Thymus (tissue), 11 donors: ENCODE measurements around the gene SHROOM3. TPM values are rescaled to one million over a fixed set of nuclear protein-coding genes. Genes with fewer than 3 reads are reported as not detected.
"Not testable (repeated sequence)": the region's sequence is repeated elsewhere in the genome, so short reads cannot be mapped to it uniquely, and the experiment has no call there.

ENCODE experiments used
- DNase-seq, 9 donors: peaks; one replicate each; pipeline ENCODE4 v3.0.0-alpha.2; 2013; ENCODE audit warnings: low spot score in 9 of 9, low read depth in 6 of 9, missing footprints in 1 of 9
- H3K27ac ChIP-seq, 2 donors: one replicate each; pipeline ENCODE4 v1.5.1; 2013; ENCODE audit warnings: control low read depth in 1 of 2, low read depth in 1 of 2, low read length in 1 of 2, mild to moderate bottlenecking in 1 of 2, moderate library complexity in 1 of 2
- H3K27me3 ChIP-seq, 2 donors: one replicate each; pipeline ENCODE4 v1.5.1; 2013; ENCODE audit warnings: low read length in 1 of 2; ENCODE audit not compliant: control insufficient read depth in 2 of 2, insufficient read depth in 1 of 2
- H3K36me3 ChIP-seq, 2 donors: one replicate each; pipeline ENCODE4 v1.5.1; 2013; ENCODE audit warnings: low read length in 1 of 2, mild to moderate bottlenecking in 1 of 2, moderate library complexity in 1 of 2; ENCODE audit not compliant: control insufficient read depth in 2 of 2, insufficient read depth in 2 of 2
- H3K4me1 ChIP-seq, 2 donors: one replicate each; pipeline ENCODE4 v1.5.1; 2013; ENCODE audit warnings: low read length in 2 of 2; ENCODE audit not compliant: control insufficient read depth in 2 of 2, insufficient read depth in 2 of 2
- H3K4me3 ChIP-seq, 2 donors: one replicate each; pipeline ENCODE4 v1.5.1; 2013; ENCODE audit warnings: low read length in 2 of 2, control low read depth in 1 of 2, mild to moderate bottlenecking in 1 of 2
- H3K9me3 ChIP-seq, 2 donors: one replicate each; pipeline ENCODE4 v1.5.1; 2013; ENCODE audit warnings: low read length in 1 of 2, mild to moderate bottlenecking in 1 of 2; ENCODE audit not compliant: control insufficient read depth in 2 of 2, insufficient read depth in 1 of 2
- WGBS: extraction: QIAGEN DNeasy Blood & Tissue Kit; methylation state at CpG from one replicate; pipeline ENCODE4 v1.1.7; 2013; 5-methylcytosine and 5-hydroxymethylcytosine counted together
- polyA plus RNA-seq: library from polyadenylated mRNA; stranded (reverse); fragments of 200-250 nt; gene quantifications from one replicate; pipeline ENCODE4 v1.2.3, GENCODE V29; 2013
- total RNA-seq: library from RNA; stranded (reverse); fragments of 120-200 nt; gene quantifications from one replicate; pipeline ENCODE4 v1.2.4, GENCODE V29; 2013
- donor health status: healthy.

SHROOM3 gene
- total and polyA plus RNA-seq, 2 donors: 1.2 to 1.7 TPM

DNA sequence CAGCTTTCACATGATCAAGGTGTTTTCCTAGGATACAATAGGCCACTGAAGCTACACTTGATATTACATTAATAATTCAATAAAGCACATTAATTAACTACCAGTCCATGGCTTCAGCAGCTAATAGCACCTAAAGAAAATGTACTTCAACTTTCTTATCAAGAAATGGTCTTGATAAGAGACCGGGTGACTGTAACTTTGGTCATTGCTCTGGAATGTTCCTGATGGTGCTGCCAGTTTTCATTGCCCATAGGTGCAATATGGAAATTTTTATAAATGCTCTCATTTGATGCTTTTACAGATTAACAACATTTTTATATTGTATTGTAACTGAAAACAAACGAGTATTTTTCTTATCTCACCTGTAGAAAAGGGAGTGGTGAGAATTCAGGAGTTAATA, 165.4 kb downstream of the SHROOM3 start:
- Histone ChIP-seq H3K27me3 (no peaks in the 10 kb centered on the region), H3K27ac (no peak overlapping the region), H3K4me1 (no peaks in the 10 kb centered on the region), H3K4me3 (no peak overlapping the region), H3K36me3 (no peaks in the 10 kb centered on the region), H3K9me3 (no peaks in the 10 kb centered on the region)
- no peak for DNase-seq
- 81% methylated on average over 2 of the region's 2 CpGs for WGBS

- DNase-seq: no peak
- H3K36me3 ChIP-seq: no peaks in the 10 kb centered on the region
- H3K27ac ChIP-seq: no peak overlapping the region
- H3K9me3 ChIP-seq: no peaks in the 10 kb centered on the region
- H3K4me1 ChIP-seq: no peaks in the 10 kb centered on the region
- 33% methylated on average over 4 of the region's 4 CpGs for WGBS
- H3K27me3 ChIP-seq: no peaks in the 10 kb centered on the region
- no peak overlapping the region for H3K4me3 ChIP-seq
Observed at GRCh38 chr4:76601791-76602190, 166.8 kb downstream of the SHROOM3 start.

GRCh38 chr4:76605099-76605563, 170.1 kb downstream of the SHROOM3 start:
- DNase-seq: no peak
- no peak overlapping the region for H3K4me3 ChIP-seq
- WGBS: 97% methylated on average over 6 of the region's 6 CpGs
- no peak overlapping the region for H3K27ac ChIP-seq
- no peaks in the 10 kb centered on the region for H3K27me3 ChIP-seq
- H3K9me3 ChIP-seq: no peaks in the 10 kb centered on the region
- peaks cover 0 to 3% of the 10 kb centered on the region in 2 donors for H3K4me1 ChIP-seq
- H3K36me3 ChIP-seq: no peaks in the 10 kb centered on the region

- 100% methylated on average over 1 of the region's 1 CpG for WGBS
- DNase-seq: no peak
- H3K4me3 ChIP-seq: no peak overlapping the region
- no peaks in the 10 kb centered on the region for H3K27me3 ChIP-seq
- no peak overlapping the region for H3K27ac ChIP-seq
- H3K4me1 ChIP-seq: peaks cover 0 to 3% of the 10 kb centered on the region in 2 donors
- no peaks in the 10 kb centered on the region for H3K9me3 ChIP-seq
- H3K36me3 ChIP-seq: no peaks in the 10 kb centered on the region
Observed at GRCh38 chr4:76606645-76607265, 171.7 kb downstream of the SHROOM3 start.

DNA sequence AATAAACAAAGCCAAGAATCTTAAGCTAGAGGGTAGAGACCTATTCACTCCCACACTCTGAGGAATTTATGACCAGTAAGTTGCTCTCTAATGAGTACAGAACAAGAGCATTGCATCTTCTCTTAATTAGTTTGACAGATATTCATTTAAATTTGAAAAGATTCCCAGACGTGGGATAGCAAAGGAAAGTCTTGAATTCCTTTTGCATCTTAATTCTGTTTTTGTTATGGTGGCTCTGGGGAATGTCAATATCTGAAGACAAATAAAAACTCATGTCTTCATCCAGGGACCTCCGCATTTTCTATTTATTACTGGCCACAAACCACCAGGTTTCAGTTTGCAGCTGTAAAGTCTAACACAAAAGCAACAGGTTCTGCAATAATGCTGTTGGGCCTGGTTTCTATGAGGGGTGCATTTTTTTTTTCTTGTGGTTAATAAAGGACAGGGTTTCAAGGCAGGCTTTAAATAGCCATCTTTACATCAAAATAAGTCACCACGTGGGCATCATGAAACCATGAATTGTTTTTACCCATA, 172.3 kb downstream of the SHROOM3 start:
- Histone ChIP-seq H3K36me3 (no peaks in the 10 kb centered on the region), H3K4me3 (no peak overlapping the region), H3K9me3 (no peaks in the 10 kb centered on the region), H3K4me1 (peaks cover 0 to 3% of the 10 kb centered on the region in 2 donors), H3K27ac (no peak overlapping the region), H3K27me3 (no peaks in the 10 kb centered on the region)
- 48% methylated on average over 3 of the region's 3 CpGs for WGBS
- no peak for DNase-seq

DNA sequence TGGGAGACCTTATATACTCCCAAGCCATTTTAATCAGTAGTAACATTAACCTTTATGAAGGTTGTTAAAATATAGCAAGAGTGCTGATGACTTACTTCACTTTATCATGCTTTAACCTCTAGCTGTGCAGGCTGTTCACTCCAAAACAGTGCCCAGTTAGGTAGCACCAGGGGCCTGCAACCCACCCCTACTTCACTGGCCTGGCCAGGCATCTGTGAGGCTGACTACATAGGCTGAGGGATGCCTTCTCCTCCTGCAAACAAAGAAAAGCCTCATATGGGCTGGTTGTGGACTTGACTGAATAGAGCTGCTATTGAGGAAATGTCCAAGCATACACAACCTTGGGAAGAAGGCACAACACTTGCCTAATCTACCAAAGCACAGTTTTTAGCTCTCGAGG, 172.8 kb downstream of the SHROOM3 start:
- WGBS: 100% methylated on average over 1 of the region's 1 CpG
- H3K4me3 ChIP-seq: no peak overlapping the region
- H3K4me1 ChIP-seq: peaks cover 0 to 3% of the 10 kb centered on the region in 2 donors
- H3K36me3 ChIP-seq: no peaks in the 10 kb centered on the region
- H3K9me3 ChIP-seq: no peaks in the 10 kb centered on the region
- H3K27ac ChIP-seq: no peak overlapping the region
- DNase-seq: no peak
- H3K27me3 ChIP-seq: no peaks in the 10 kb centered on the region

- H3K36me3 ChIP-seq, DNase-seq, H3K27me3 ChIP-seq, H3K4me3 ChIP-seq, H3K9me3 ChIP-seq, H3K4me1 ChIP-seq, H3K27ac ChIP-seq: not testable (repeated sequence)
Observed at GRCh38 chr4:76608549-76608948, 173.5 kb downstream of the SHROOM3 start.

DNA sequence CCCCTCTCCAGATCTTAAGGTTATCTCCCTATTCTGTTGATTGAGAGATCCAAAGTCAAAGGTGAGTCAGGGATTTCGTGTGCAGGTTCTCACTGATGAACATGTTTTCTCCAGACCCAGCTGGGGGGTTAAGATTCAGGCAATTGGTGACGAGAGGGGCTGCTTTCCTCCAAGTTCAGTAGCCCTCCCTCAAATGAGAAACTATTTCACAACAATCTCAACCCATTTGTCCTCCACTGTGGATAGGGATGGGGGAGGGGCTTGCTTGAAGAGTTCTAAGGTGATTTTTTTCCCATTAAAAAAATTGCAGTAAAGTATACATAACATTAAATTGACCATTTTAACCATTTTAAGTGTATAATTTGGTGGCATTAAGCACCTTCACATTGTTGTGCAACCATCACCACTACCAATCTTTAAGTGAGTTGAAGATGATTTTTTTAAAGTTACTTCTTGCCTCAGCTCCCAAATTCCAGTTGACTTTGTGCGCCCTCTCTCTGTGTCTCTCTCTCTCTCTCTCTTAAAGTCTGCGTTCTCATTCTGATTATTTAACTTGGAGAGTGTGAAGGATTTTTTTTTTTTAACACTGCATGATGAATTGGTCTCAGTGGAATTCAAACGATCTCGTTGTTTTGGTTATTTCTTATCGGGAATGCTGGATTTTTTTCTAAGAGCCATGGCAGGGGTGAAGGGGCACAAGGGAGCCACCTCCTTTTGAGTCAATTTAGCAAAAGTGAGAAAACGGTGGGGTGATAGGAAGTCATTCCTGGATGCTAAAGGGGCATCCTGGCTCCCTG, 175.9 kb downstream of the SHROOM3 start:
- no peaks in the 10 kb centered on the region for H3K9me3 ChIP-seq
- peaks cover 0 to 3% of the 10 kb centered on the region in 2 donors for H3K4me1 ChIP-seq
- H3K4me3 ChIP-seq: no peak overlapping the region
- H3K36me3 ChIP-seq: no peaks in the 10 kb centered on the region
- no peaks in the 10 kb centered on the region for H3K27me3 ChIP-seq
- 81% methylated on average over 8 of the region's 8 CpGs for WGBS
- no peak for DNase-seq
- no peak overlapping the region for H3K27ac ChIP-seq

- WGBS: 95% methylated on average over 6 of the region's 6 CpGs
- Histone ChIP-seq H3K27me3 (no peaks in the 10 kb centered on the region), H3K4me3 (no peak overlapping the region), H3K9me3 (no peaks in the 10 kb centered on the region), H3K27ac (no peak overlapping the region), H3K36me3 (no peaks in the 10 kb centered on the region), H3K4me1 (peaks cover 0 to 3% of the 10 kb centered on the region in 2 donors)
- DNase-seq: no peak
Observed at GRCh38 chr4:76611616-76612207, 176.7 kb downstream of the SHROOM3 start.
